Measurements from ENCODE around the gene PRDM13. TPM values are rescaled to one million over a fixed set of nuclear protein-coding genes. Genes with fewer than 3 reads are reported as not detected.
"Not testable (repeated sequence)": the region's sequence is repeated elsewhere in the genome, so short reads cannot be mapped to it uniquely, and the experiment has no call there.

PRDM13 gene
- total RNA-seq, 1 experiment from 2014 or later = not detected

DNA sequence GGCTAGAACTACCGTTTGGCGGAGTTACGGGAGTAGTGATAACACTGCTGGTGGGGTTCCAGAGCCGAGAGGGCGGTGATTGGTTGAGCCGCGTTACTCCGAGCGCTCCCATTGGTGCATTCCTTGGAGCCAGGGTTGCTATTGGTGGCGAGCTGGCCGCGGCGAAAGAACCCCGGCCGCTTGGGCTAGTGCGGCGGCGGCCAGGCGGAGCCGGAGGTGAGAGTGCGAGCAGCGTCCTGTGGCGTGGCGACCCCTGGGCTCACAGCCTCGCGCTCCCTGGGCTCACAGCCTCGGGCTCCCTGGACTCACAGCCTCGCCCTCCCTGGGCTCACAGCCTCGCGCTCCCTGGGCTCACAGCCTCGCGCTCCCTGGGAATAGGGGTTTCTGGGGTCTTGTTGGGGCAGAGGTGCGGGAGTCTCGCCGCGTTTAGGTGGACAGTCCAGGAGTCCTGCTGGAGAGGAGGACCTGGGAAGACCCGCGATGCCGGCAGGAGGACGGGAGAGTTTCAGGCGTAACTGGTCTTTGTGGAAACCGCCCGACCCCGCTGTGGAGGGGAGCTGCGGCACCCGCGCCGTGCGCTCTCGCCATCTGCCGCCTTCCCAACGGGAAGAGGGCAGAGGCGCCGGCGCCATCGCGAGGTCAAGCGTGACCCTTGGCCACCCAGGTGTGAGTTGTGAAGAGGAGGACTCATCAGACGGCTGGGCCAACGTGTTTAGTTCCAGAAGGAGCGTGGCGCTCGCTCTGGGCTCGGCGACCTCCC lies 12.2 kb downstream of the PRDM13 start:
- ChIA-PET POLR2A (no interaction called here), CTCF (no interaction called here)
- TF ChIP-seq SIN3A (IDR thresholded peaks at IDR 0.05; ENCODE audit: borderline replicate concordance, insufficient read depth, low read depth, low read length) (no peak), TCF7L2 (IDR thresholded peaks at IDR 0.05; ENCODE audit: low read depth, low read length) (no peak), POLR2AphosphoS5 (IDR thresholded peaks at IDR 0.05; ENCODE audit: low read depth, low read length) (no peak)
- TF ChIP-seq, protein P1, sequence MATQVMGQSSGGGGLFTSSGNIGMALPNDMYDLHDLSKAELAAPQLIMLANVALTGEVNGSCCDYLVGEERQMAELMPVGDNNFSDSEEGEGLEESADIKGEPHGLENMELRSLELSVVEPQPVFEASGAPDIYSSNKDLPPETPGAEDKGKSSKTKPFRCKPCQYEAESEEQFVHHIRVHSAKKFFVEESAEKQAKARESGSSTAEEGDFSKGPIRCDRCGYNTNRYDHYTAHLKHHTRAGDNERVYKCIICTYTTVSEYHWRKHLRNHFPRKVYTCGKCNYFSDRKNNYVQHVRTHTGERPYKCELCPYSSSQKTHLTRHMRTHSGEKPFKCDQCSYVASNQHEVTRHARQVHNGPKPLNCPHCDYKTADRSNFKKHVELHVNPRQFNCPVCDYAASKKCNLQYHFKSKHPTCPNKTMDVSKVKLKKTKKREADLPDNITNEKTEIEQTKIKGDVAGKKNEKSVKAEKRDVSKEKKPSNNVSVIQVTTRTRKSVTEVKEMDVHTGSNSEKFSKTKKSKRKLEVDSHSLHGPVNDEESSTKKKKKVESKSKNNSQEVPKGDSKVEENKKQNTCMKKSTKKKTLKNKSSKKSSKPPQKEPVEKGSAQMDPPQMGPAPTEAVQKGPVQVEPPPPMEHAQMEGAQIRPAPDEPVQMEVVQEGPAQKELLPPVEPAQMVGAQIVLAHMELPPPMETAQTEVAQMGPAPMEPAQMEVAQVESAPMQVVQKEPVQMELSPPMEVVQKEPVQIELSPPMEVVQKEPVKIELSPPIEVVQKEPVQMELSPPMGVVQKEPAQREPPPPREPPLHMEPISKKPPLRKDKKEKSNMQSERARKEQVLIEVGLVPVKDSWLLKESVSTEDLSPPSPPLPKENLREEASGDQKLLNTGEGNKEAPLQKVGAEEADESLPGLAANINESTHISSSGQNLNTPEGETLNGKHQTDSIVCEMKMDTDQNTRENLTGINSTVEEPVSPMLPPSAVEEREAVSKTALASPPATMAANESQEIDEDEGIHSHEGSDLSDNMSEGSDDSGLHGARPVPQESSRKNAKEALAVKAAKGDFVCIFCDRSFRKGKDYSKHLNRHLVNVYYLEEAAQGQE (IDR thresholded peaks at IDR 0.05; ENCODE audit: insufficient read depth in 1 of 2, low read depth in 2 of 2, low read length in 1 of 2) = no peak
- TF ChIP-seq, protein P2, sequence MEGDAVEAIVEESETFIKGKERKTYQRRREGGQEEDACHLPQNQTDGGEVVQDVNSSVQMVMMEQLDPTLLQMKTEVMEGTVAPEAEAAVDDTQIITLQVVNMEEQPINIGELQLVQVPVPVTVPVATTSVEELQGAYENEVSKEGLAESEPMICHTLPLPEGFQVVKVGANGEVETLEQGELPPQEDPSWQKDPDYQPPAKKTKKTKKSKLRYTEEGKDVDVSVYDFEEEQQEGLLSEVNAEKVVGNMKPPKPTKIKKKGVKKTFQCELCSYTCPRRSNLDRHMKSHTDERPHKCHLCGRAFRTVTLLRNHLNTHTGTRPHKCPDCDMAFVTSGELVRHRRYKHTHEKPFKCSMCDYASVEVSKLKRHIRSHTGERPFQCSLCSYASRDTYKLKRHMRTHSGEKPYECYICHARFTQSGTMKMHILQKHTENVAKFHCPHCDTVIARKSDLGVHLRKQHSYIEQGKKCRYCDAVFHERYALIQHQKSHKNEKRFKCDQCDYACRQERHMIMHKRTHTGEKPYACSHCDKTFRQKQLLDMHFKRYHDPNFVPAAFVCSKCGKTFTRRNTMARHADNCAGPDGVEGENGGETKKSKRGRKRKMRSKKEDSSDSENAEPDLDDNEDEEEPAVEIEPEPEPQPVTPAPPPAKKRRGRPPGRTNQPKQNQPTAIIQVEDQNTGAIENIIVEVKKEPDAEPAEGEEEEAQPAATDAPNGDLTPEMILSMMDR (IDR thresholded peaks at IDR 0.05) = no peak
- DNase-seq (ENCODE audit: low read depth, low spot score) = no peak
- no peak for ATAC-seq
- H3K4me1 ChIP-seq (ENCODE audit: control insufficient read depth, insufficient read depth, low read length) = no peaks in the 10 kb centered on the region
- BruUV-seq (replicated peaks) = no TSS peak
- no peaks in the 10 kb centered on the region for H3K36me3 ChIP-seq (ENCODE audit: control insufficient read depth, insufficient read depth, low read length)
- in situ Hi-C loops (cut with HindIII; ENCODE audit: low pct_unique_long_range_greater_than_20kb, low sequenced_read_pairs) = no loop called here
- H3K9me3 ChIP-seq (ENCODE audit: control insufficient read depth, insufficient read depth, low read depth, low read length) = no peaks in the 10 kb centered on the region
- no peak overlapping the region for H3K27ac ChIP-seq (ENCODE audit: low read length)
- H3K27me3 ChIP-seq (ENCODE audit: control insufficient read depth, insufficient read depth, low read length) = peaks cover 44% of the 10 kb centered on the region
- intact Hi-C loops (cut with micrococcal nuclease; ENCODE audit: unreplicated experiment) = no loop called here
- no peak overlapping the region for H3K4me3 ChIP-seq (ENCODE audit: low read depth in 2 of 2, low read length in 2 of 2)

DNA sequence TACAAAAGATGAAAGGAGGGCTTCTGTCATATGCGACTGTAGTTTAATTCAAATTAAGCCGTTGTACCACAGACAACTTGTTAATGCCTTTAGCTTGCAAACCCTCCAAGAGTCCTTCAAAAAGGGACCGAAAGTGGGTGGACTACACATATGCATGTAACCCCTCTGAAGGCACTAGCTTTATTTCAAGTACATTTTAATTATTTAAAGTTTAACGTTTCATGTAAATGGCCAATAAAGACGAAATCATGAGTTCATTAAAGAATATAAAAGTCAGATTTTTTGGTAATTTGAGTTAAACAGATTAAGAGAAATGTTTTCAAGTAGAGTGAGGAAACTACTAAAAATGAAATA lies 12.8 kb downstream of the PRDM13 start:
- BruUV-seq (replicated peaks) = no TSS peak
- POLR2A ChIA-PET = no interaction called here
- TF ChIP-seq SIN3A (IDR thresholded peaks at IDR 0.05; ENCODE audit: borderline replicate concordance, insufficient read depth, low read depth, low read length) = no peak
- TF ChIP-seq TCF7L2 (IDR thresholded peaks at IDR 0.05; ENCODE audit: low read depth, low read length) = no peak
- TF ChIP-seq, protein P2 (IDR thresholded peaks at IDR 0.05) = no peak
- TF ChIP-seq, protein P1 (IDR thresholded peaks at IDR 0.05; ENCODE audit: insufficient read depth in 1 of 2, low read depth in 2 of 2, low read length in 1 of 2) = no peak
- TF ChIP-seq POLR2AphosphoS5 (IDR thresholded peaks at IDR 0.05; ENCODE audit: low read depth, low read length) = no peak
- H3K4me3 ChIP-seq (ENCODE audit: low read depth in 2 of 2, low read length in 2 of 2) = no peak overlapping the region
- H3K27ac ChIP-seq (ENCODE audit: low read length) = no peak overlapping the region
- DNase-seq (ENCODE audit: low read depth, low spot score) (no peak), ATAC-seq (no peak)
- H3K27me3 ChIP-seq (ENCODE audit: control insufficient read depth, insufficient read depth, low read length) = peaks cover 44% of the 10 kb centered on the region
- intact Hi-C loops (cut with micrococcal nuclease; ENCODE audit: unreplicated experiment) = no loop called here
- no peaks in the 10 kb centered on the region for H3K9me3 ChIP-seq (ENCODE audit: control insufficient read depth, insufficient read depth, low read depth, low read length)
- in situ Hi-C loops (cut with HindIII; ENCODE audit: low pct_unique_long_range_greater_than_20kb, low sequenced_read_pairs) = no loop called here
- no peaks in the 10 kb centered on the region for H3K4me1 ChIP-seq (ENCODE audit: control insufficient read depth, insufficient read depth, low read length)
- CTCF ChIA-PET = no interaction called here
- H3K36me3 ChIP-seq (ENCODE audit: control insufficient read depth, insufficient read depth, low read length) = no peaks in the 10 kb centered on the region

DNA sequence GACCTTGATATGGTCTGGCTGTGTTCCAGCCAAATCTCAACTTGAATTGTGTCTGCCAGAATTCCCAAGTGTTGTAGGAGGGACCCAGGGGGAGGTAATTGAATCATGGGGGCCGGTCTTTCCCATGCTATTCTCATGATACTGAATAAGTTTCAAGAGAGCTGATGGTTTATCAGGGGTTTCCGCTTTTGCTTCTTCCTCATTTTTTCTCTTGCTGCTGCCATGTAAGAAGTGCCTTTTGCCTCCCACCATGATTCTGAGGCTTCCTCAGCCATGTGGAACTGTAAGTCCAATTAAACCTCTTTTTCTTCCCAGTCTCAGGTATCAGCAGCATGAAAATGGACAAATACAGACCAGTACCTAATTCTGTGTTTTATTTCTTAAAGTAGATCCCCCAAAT lies 15.4 kb downstream of the PRDM13 start:
- CTCF ChIA-PET; BruUV-seq (replicated peaks); in situ Hi-C loops (cut with HindIII; ENCODE audit: low pct_unique_long_range_greater_than_20kb, low sequenced_read_pairs): not testable (repeated sequence)

More for the DNA sequence above, 15.4 kb downstream of the PRDM13 start:
- intact Hi-C loops (cut with micrococcal nuclease; ENCODE audit: unreplicated experiment); H3K4me1 ChIP-seq (ENCODE audit: control insufficient read depth, insufficient read depth, low read length); H3K9me3 ChIP-seq (ENCODE audit: control insufficient read depth, insufficient read depth, low read depth, low read length); ATAC-seq; H3K27ac ChIP-seq (ENCODE audit: low read length); H3K4me3 ChIP-seq (ENCODE audit: low read depth in 2 of 2, low read length in 2 of 2); POLR2A ChIA-PET; H3K36me3 ChIP-seq (ENCODE audit: control insufficient read depth, insufficient read depth, low read length); DNase-seq (ENCODE audit: low read depth, low spot score): not testable (repeated sequence)
- H3K27me3 ChIP-seq (ENCODE audit: control insufficient read depth, insufficient read depth, low read length) = peaks cover 33% of the 10 kb centered on the region

Measured in Panc1 (cell line).